Sigmoid colon (tissue), 4 donors: Measurements from ENCODE around the gene IL19.

Experiments used
- EP300 ChIP-seq, 4 donors: sonication (generic); formaldehyde crosslinking; IDR thresholded peaks; one replicate each; pipeline ENCODE4 v1.6.1; 2017; ENCODE audit warnings: antibody characterized with exemption in 4 of 4
- POLR2AphosphoS5 ChIP-seq, 4 donors: sonication (generic); formaldehyde crosslinking; IDR thresholded peaks; one replicate each; pipeline ENCODE4 v1.6.1; 2017; ENCODE audit warnings: antibody characterized with exemption in 4 of 4
- TF ChIP-seq, protein P1 (sequence below), 4 experiments: fragments of 450-650 bp in 3 of 4; fragments of 200-600 bp in 1 of 4; IDR thresholded peaks; one replicate each; pipeline ENCODE4 v1.5.1; 2016 to 2019; ENCODE audit warnings: antibody characterized with exemption in 4 of 4, mild to moderate bottlenecking in 3 of 4, moderate library complexity in 2 of 4

DNA sequence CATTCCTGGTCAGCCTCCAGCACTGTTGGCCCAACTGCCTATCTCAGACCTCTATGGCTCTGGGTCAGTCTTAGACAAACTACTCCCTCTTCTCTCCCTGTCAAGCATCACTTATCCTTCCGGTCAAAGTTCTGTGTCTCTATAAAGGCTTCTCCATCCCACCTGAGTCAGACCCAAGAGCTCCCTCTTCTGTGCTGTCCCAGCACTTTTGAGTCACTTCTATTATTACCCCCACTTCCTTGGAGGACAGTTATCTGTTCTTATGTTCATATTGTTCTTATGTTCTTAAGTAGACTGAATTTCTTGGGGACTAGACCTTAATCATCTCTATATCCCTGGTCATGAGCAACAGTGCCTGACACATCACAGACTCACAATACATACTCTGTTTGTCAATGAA is 30.9 kb downstream of the IL19 start:
- TF ChIP-seq POLR2AphosphoS5 (IDR thresholded peaks at IDR 0.05) (no peak), EP300 (IDR thresholded peaks at IDR 0.05) (no peak)
- TF ChIP-seq, protein P1, sequence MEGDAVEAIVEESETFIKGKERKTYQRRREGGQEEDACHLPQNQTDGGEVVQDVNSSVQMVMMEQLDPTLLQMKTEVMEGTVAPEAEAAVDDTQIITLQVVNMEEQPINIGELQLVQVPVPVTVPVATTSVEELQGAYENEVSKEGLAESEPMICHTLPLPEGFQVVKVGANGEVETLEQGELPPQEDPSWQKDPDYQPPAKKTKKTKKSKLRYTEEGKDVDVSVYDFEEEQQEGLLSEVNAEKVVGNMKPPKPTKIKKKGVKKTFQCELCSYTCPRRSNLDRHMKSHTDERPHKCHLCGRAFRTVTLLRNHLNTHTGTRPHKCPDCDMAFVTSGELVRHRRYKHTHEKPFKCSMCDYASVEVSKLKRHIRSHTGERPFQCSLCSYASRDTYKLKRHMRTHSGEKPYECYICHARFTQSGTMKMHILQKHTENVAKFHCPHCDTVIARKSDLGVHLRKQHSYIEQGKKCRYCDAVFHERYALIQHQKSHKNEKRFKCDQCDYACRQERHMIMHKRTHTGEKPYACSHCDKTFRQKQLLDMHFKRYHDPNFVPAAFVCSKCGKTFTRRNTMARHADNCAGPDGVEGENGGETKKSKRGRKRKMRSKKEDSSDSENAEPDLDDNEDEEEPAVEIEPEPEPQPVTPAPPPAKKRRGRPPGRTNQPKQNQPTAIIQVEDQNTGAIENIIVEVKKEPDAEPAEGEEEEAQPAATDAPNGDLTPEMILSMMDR (IDR thresholded peaks at IDR 0.05), result no peak
